ENCODE measurements around the gene FOXI1.

GRCh38 chr5:170080217-170080616 lies 25.5 kb upstream of the FOXI1 start:
- TF ChIP-seq, protein P1, sequence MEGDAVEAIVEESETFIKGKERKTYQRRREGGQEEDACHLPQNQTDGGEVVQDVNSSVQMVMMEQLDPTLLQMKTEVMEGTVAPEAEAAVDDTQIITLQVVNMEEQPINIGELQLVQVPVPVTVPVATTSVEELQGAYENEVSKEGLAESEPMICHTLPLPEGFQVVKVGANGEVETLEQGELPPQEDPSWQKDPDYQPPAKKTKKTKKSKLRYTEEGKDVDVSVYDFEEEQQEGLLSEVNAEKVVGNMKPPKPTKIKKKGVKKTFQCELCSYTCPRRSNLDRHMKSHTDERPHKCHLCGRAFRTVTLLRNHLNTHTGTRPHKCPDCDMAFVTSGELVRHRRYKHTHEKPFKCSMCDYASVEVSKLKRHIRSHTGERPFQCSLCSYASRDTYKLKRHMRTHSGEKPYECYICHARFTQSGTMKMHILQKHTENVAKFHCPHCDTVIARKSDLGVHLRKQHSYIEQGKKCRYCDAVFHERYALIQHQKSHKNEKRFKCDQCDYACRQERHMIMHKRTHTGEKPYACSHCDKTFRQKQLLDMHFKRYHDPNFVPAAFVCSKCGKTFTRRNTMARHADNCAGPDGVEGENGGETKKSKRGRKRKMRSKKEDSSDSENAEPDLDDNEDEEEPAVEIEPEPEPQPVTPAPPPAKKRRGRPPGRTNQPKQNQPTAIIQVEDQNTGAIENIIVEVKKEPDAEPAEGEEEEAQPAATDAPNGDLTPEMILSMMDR (IDR thresholded peaks at IDR 0.05) = no peak
- TF ChIP-seq SIN3A (IDR thresholded peaks at IDR 0.05; ENCODE audit: borderline replicate concordance, insufficient read depth, low read depth, low read length) (no peak), POLR2AphosphoS5 (IDR thresholded peaks at IDR 0.05; ENCODE audit: low read depth, low read length) (no peak)

Data from Panc1 (cell line).